Measurements from ENCODE around the gene LTBP2.

- TF ChIP-seq CTCF (IDR thresholded peaks at IDR 0.05) = no peak
- no peak for TF ChIP-seq POLR2A (IDR thresholded peaks at IDR 0.05)
Observed at GRCh38 chr14:74613211-74613914, 1.3 kb upstream of the LTBP2 start.
